GM12878 (cell line): ENCODE results near the gene SHROOM1. TPM values are rescaled to one million over a fixed set of nuclear protein-coding genes. Genes with fewer than 3 reads are reported as not detected.

ENCODE experiments used
- ATAC-seq: fragments of 200-7000 bp; cut with Tn5 transposase; 3 replicates; pipeline ENCODE4 v1.9.1; 2020; ENCODE audit warnings: mild to moderate bottlenecking, moderate library complexity
- BruUV-seq: library from RNA; stranded (reverse); fragments of 400-500 nt; replicated peaks from 2 replicates; lab custom pipeline; 2021; lab: Mats Ljungman, UMichigan
- CTCF ChIA-PET: fragments of 300-600 bp; sonication (Branson Sonifier 250); formaldehyde crosslinking; extraction: SDS; loops from one replicate; lab custom pipeline; 2021; ENCODE audit warnings: inconsistent platforms; lab: Yijun Ruan, JAX
- POLR2A ChIA-PET: fragments of 350-600 bp; formaldehyde crosslinking; extraction: SDS; loops from one replicate; lab custom pipeline; 2021; ENCODE audit warnings: inconsistent platforms; lab: Charles Lee
- RAD21 ChIA-PET: fragments of 300-600 bp; sonication (Branson Sonifier 250); formaldehyde crosslinking; loops from one replicate; lab custom pipeline; 2023; ENCODE audit warnings: antibody characterized with exemption; ENCODE audit not compliant: unreplicated experiment; lab: Charles Lee
- SMC1A ChIA-PET: fragments of 300-600 bp; sonication (Branson Sonifier 250); formaldehyde crosslinking; loops from one replicate; lab custom pipeline; 2023; ENCODE audit not compliant: unreplicated experiment, uncharacterized antibody; lab: Charles Lee
- DNase-seq: peaks from one replicate; pipeline ENCODE4 v3.0.0-alpha.2; 2011; ENCODE audit warnings: low read depth, low spot score
- FAIRE-seq: peaks from 3 replicates; lab custom pipeline; 2011; peaks lifted over from hg19 to GRCh38; lab: Jason Lieb, UNC
- H2AFZ ChIP-seq: 2 replicates; pipeline ENCODE4 v1.6.0; 2011; ENCODE audit warnings: low read depth, low read length, control low read depth; ENCODE audit not compliant: control insufficient read depth
- H3K27ac ChIP-seq: 2 replicates; pipeline ENCODE4 v1.5.1; 2011; ENCODE audit warnings: control low read depth; ENCODE audit not compliant: control insufficient read depth, insufficient read depth
- H3K27me3 ChIP-seq, 2 experiments: replicated peaks in 1 of 2; 2 replicates each; pipeline versions ENCODE4 v1.6.0 to v1.6.1; 2011; ENCODE audit warnings: low read length in 1 of 2; ENCODE audit not compliant: control insufficient read depth in 2 of 2, insufficient read depth in 2 of 2
- H3K36me3 ChIP-seq, 2 experiments: 2 replicates each; pipeline ENCODE4 v1.5.1; 2011; ENCODE audit warnings: low read length in 1 of 2; ENCODE audit not compliant: control insufficient read depth in 2 of 2, insufficient read depth in 2 of 2
- H3K4me1 ChIP-seq: 2 replicates; pipeline ENCODE4 v1.6.1; 2011; ENCODE audit warnings: mild to moderate bottlenecking, low read length, moderate library complexity, mixed read lengths; ENCODE audit not compliant: control insufficient read depth, insufficient read depth
- H3K4me2 ChIP-seq: 2 replicates; pipeline ENCODE4 v1.6.0; 2011; ENCODE audit warnings: control low read depth; ENCODE audit not compliant: control insufficient read depth, insufficient read depth
- H3K4me3 ChIP-seq: fragments of 200-600 bp; sonication (generic); 2 replicates; pipeline ENCODE4 v1.5.1; 2016
- H3K79me2 ChIP-seq: 2 replicates; pipeline ENCODE4 v1.6.0; 2011; ENCODE audit warnings: low read length; ENCODE audit not compliant: control insufficient read depth, insufficient read depth
- H3K9ac ChIP-seq: 2 replicates; pipeline ENCODE4 v1.8.0; 2011; ENCODE audit warnings: low read length, control low read depth, mixed read lengths; ENCODE audit not compliant: control insufficient read depth, insufficient read depth
- H3K9me3 ChIP-seq: replicated peaks from 3 replicates; pipeline ENCODE4 v1.5.1; 2011; ENCODE audit warnings: mild to moderate bottlenecking, low read length; ENCODE audit not compliant: control insufficient read depth, insufficient read depth
- H4K20me1 ChIP-seq: 2 replicates; pipeline ENCODE4 v1.6.0; 2011; ENCODE audit not compliant: control insufficient read depth, insufficient read depth
- ATF7 ChIP-seq: fragments of 450-650 bp; IDR thresholded peaks from 2 replicates; pipeline ENCODE4 v1.6.1; 2016; ENCODE audit warnings: low read depth, mild to moderate bottlenecking
- BACH1 ChIP-seq: fragments of 450-650 bp; IDR thresholded peaks from 2 replicates; pipeline ENCODE4 v1.6.1; 2017; ENCODE audit warnings: mild to moderate bottlenecking, borderline replicate concordance
- BRCA1 ChIP-seq: IDR thresholded peaks from 2 replicates; pipeline ENCODE4 v1.6.1; 2011; ENCODE audit warnings: low read depth, low read length, improper control_type of control experiment
- CEBPB ChIP-seq, 2 experiments: fragments of 150-350 bp in 1 of 2; IDR thresholded peaks; 2 replicates each; pipeline ENCODE4 v1.6.1; 2012 to 2014; ENCODE audit warnings: low read depth in 2 of 2, low read length in 2 of 2, borderline replicate concordance in 1 of 2, inconsistent platforms in 1 of 2
- CREB1 ChIP-seq: IDR thresholded peaks from 2 replicates; pipeline ENCODE4 v1.6.1; 2012; ENCODE audit warnings: low read depth, mild to moderate bottlenecking, inconsistent platforms
- DPF2 ChIP-seq: fragments of 450-650 bp; IDR thresholded peaks from 2 replicates; pipeline ENCODE4 v1.6.1; 2017; ENCODE audit warnings: mild to moderate bottlenecking
- KLF5 ChIP-seq: fragments of 450-650 bp; IDR thresholded peaks from 2 replicates; pipeline ENCODE4 v1.6.1; 2014; ENCODE audit warnings: mild to moderate bottlenecking; ENCODE audit not compliant: partially characterized antibody
- MTA3 ChIP-seq: IDR thresholded peaks from 2 replicates; pipeline ENCODE4 v1.6.1; 2012; ENCODE audit warnings: low read length, inconsistent platforms, borderline replicate concordance
- NFYA ChIP-seq: IDR thresholded peaks from 2 replicates; pipeline ENCODE4 v1.6.1; 2011; ENCODE audit warnings: low read depth, mild to moderate bottlenecking, low read length, improper control_type of control experiment, borderline replicate concordance
- SPI1 ChIP-seq: IDR thresholded peaks from 2 replicates; pipeline ENCODE4 v1.6.1; 2011; ENCODE audit warnings: low read depth, mild to moderate bottlenecking, low read length, moderate library complexity, borderline replicate concordance; ENCODE audit not compliant: insufficient read depth
- SRF ChIP-seq, 2 experiments: IDR thresholded peaks; 2 replicates each; pipeline ENCODE4 v1.6.1; 2011; ENCODE audit warnings: low read depth in 2 of 2, low read length in 2 of 2, mild to moderate bottlenecking in 1 of 2, moderate library complexity in 1 of 2
- TAF1 ChIP-seq: IDR thresholded peaks from 2 replicates; pipeline ENCODE4 v1.6.1; 2011; ENCODE audit warnings: mild to moderate bottlenecking, low read depth, low read length, borderline replicate concordance
- TCF12 ChIP-seq: IDR thresholded peaks from 2 replicates; pipeline ENCODE4 v1.6.1; 2011; ENCODE audit warnings: low read depth, mild to moderate bottlenecking, low read length
- YBX1 ChIP-seq: fragments of 450-650 bp; IDR thresholded peaks from 2 replicates; pipeline ENCODE4 v1.6.1; 2016; ENCODE audit warnings: antibody characterized with exemption
- YY1 ChIP-seq: IDR thresholded peaks from 2 replicates; pipeline ENCODE4 v1.6.1; 2011; ENCODE audit warnings: low read depth, mild to moderate bottlenecking, low read length
- WGBS: methylation state at CpG from one replicate; pipeline ENCODE4 v1.1.6; 2016; ENCODE audit warnings: low lambda C conversion rate; ENCODE audit not compliant: insufficient replicate concordance, insufficient coverage; ENCODE audit errors: missing lambda C conversion rate; 5-methylcytosine and 5-hydroxymethylcytosine counted together
- in situ Hi-C: fragments of 300-500 bp; cut with MboI; formaldehyde crosslinking; loops from 9 replicates; pipeline ENCODE4 v1.14.3; 2018; ENCODE audit warnings: mixed read lengths
- intact Hi-C: fragments of 100-400 bp; cut with micrococcal nuclease; formaldehyde crosslinking; loops from one replicate; pipeline ENCODE4 v1.14.2; 2022; ENCODE audit not compliant: unreplicated experiment
- polyA plus RNA-seq, 11 experiments: library from polyadenylated mRNA; depleted of rRNA in 4 of 11; unstranded in 6 of 11; stranded (reverse) in 5 of 11; fragments of >200 nt; fragmentation: Nextera tagmentation in 4 of 11; fragmentation: Illumina TruSeq in 1 of 11; extraction: Ambion mirVana in 4 of 11; extraction: Trizol in 1 of 11; gene quantifications; 1 replicate in 1 of 11; 2 replicates in 10 of 11; pipeline versions ENCODE4 v1.2.1 to v1.2.3, GENCODE V29; 2011 to 2016; ENCODE audit warnings: inconsistent platforms in 2 of 11, missing spikeins in 2 of 11, low read depth in 1 of 11
- total RNA-seq, 4 experiments: library from RNA; depleted of rRNA in 3 of 4; stranded (reverse); fragments of >200 nt in 3 of 4; fragmentation: Illumina TruSeq in 1 of 4; extraction: Trizol in 1 of 4; gene quantifications; 2 replicates each; pipeline versions ENCODE4 v1.2.1 to v1.2.3, GENCODE V29; 2013 to 2021
- TF ChIP-seq, protein P1 (sequence below): fragments of 450-650 bp; IDR thresholded peaks from 2 replicates; pipeline ENCODE4 v1.6.1; 2017; ENCODE audit warnings: antibody characterized with exemption, mild to moderate bottlenecking, moderate library complexity
- TF ChIP-seq, protein P2 (sequence below), 3 experiments: IDR thresholded peaks in 2 of 3; conservative IDR thresholded peaks in 1 of 3; 2 replicates each; pipeline ENCODE4 v1.5.1; 2011; ENCODE audit warnings: low read depth in 3 of 3, low read length in 3 of 3, mild to moderate bottlenecking in 3 of 3, control low read depth in 2 of 3, moderate library complexity in 2 of 3, inconsistent platforms in 1 of 3, mixed read lengths in 1 of 3; ENCODE audit not compliant: control insufficient read depth in 2 of 3, insufficient read depth in 1 of 3; ENCODE audit errors: extremely low read depth in 1 of 3

The SHROOM1 gene
- total and polyA plus RNA-seq, 10 of the 15 experiments (the other 5 are each of a cell fraction or from before 2014, with no cell fraction given) = 0.05 to 3.9 (median 1.3) TPM

DNA sequence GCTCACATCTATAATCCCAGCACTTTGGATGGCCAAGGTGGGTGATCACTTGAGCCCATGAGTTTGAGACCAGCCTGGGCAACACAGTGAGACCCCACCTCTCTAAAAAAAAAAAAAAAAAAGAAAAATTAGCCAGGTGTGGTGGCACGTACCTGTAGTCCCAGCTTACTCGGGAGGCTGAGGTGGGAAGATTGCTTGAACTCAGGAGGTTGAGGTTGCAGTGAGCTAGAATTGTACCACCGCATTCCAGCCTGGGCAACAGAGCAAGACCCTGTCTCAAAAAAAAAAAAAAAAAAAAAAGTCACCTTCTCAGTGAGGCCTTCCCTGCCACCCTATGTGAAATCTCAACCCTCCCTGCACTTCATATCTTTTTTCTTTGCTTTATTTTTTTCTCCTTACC lies 39.4 kb downstream of the SHROOM1 start (continued):
- TF ChIP-seq SRF (IDR thresholded peaks at IDR 0.05; ENCODE audit: low read depth in 2 of 2, low read length in 2 of 2) (no peak), CREB1 (no peak), ATF7 (no peak)

DNA sequence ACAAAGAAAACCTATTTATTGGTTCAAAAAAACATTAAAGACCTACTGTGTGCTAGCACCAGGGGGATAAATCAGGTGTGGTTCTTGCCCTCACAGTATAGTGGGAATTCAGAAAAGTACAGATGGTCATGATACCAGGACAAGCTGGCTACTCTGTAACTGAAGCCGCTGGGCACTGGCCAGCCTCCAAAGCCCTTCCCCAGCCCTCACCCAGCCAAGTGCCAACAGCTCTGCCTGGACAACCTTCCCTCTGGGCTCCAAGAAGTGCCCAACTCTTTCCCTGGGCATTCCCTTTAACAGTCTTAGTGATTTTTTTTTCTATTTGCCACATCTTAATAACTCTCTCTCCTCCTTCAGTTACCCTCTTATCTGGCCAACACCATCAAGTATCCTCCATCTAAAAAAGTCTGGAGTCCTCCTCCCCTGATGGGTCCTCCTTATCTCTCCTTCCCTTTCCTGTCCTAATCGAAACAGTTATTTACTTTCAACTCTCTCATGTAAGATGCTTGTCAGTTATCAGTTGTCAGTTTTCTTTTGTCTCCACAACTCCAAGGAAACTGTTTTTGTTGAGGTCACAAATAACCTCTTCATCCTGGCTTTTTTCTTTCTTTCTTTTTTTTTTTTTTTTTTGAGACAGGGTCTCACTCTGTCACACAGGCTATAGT lies 40.1 kb downstream of the SHROOM1 start:
- Histone ChIP-seq H2AFZ (no peak overlapping the region), H3K9me3 (no peaks in the 10 kb centered on the region), H3K27ac (no peak overlapping the region), H3K4me2 (no peak overlapping the region), H4K20me1 (no peaks in the 10 kb centered on the region), H3K27me3 (no peaks in the 10 kb centered on the region), H3K79me2 (no peaks in the 10 kb centered on the region), H3K36me3 (no peaks in the 10 kb centered on the region), H3K4me1 (0 out of 2 replicates have a peak, but pooled peaks cover under 1% of the 10 kb centered on the region), H3K4me3 (no peak overlapping the region), H3K9ac (no peak overlapping the region)
- intact Hi-C loops = no loop called here
- DNase-seq (no peak), FAIRE-seq (no peak), ATAC-seq (no peak)
- BruUV-seq = no TSS peak
- ChIA-PET POLR2A (interaction anchor here (0.6 to 0.8 kb wide), 5 partner anchors 12 to 683 kb away, joined by 3 to 4 read pairs (median 3); partner anchors contain the start of gene SEPTIN8), RAD21 (interaction anchor here (1.2 kb wide), 1 partner anchor 126 kb away, joined by 3 read pairs; no protein-coding TSS in a partner anchor), SMC1A (no interaction called here), CTCF (interaction anchor here (0.7 to 3.9 kb wide), 4 partner anchors 12 to 36 kb away, joined by 3 to 19 read pairs (median 4); no protein-coding TSS in a partner anchor)
- 60% methylated on average over 2 of the region's 2 CpGs for WGBS
- TF ChIP-seq YY1 (no peak), TAF1 (no peak), KLF5 (no peak), CEBPB (IDR thresholded peaks at IDR 0.05; ENCODE audit: borderline replicate concordance in 1 of 2, low read depth in 2 of 2, low read length in 2 of 2) (no peak), MTA3 (no peak), SPI1 (no peak), BACH1 (no peak), BRCA1 (no peak), DPF2 (no peak), TCF12 (no peak), NFYA (no peak), YBX1 (no peak)
- TF ChIP-seq, protein P1, sequence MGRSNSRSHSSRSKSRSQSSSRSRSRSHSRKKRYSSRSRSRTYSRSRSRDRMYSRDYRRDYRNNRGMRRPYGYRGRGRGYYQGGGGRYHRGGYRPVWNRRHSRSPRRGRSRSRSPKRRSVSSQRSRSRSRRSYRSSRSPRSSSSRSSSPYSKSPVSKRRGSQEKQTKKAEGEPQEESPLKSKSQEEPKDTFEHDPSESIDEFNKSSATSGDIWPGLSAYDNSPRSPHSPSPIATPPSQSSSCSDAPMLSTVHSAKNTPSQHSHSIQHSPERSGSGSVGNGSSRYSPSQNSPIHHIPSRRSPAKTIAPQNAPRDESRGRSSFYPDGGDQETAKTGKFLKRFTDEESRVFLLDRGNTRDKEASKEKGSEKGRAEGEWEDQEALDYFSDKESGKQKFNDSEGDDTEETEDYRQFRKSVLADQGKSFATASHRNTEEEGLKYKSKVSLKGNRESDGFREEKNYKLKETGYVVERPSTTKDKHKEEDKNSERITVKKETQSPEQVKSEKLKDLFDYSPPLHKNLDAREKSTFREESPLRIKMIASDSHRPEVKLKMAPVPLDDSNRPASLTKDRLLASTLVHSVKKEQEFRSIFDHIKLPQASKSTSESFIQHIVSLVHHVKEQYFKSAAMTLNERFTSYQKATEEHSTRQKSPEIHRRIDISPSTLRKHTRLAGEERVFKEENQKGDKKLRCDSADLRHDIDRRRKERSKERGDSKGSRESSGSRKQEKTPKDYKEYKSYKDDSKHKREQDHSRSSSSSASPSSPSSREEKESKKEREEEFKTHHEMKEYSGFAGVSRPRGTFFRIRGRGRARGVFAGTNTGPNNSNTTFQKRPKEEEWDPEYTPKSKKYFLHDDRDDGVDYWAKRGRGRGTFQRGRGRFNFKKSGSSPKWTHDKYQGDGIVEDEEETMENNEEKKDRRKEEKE = no peak
- TF ChIP-seq, protein P2, sequence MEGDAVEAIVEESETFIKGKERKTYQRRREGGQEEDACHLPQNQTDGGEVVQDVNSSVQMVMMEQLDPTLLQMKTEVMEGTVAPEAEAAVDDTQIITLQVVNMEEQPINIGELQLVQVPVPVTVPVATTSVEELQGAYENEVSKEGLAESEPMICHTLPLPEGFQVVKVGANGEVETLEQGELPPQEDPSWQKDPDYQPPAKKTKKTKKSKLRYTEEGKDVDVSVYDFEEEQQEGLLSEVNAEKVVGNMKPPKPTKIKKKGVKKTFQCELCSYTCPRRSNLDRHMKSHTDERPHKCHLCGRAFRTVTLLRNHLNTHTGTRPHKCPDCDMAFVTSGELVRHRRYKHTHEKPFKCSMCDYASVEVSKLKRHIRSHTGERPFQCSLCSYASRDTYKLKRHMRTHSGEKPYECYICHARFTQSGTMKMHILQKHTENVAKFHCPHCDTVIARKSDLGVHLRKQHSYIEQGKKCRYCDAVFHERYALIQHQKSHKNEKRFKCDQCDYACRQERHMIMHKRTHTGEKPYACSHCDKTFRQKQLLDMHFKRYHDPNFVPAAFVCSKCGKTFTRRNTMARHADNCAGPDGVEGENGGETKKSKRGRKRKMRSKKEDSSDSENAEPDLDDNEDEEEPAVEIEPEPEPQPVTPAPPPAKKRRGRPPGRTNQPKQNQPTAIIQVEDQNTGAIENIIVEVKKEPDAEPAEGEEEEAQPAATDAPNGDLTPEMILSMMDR (IDR thresholded peaks at IDR 0.05 in 2 of 3, conservative IDR thresholded peaks at IDR 0.05 in 1 of 3; ENCODE audit: control insufficient read depth in 2 of 3, extremely low read depth in 1 of 3, insufficient read depth in 1 of 3, low read depth in 3 of 3, low read length in 3 of 3) = no peak
- in situ Hi-C loops = no loop called here
